Measurements from ENCODE around the gene NOP9.

The NOP9 gene

GRCh38 chr14:24264298-24264697 lies 35.4 kb upstream of the NOP9 start:
- no peak for DNase-seq

- DNase-seq = no peak
Observed at GRCh38 chr14:24266344-24267244, 33.1 kb upstream of the NOP9 start.

GRCh38 chr14:24267516-24267915 lies 32.1 kb upstream of the NOP9 start:
- DNase-seq = no peak

GRCh38 chr14:24268225-24268624 lies 31.4 kb upstream of the NOP9 start:
- DNase-seq = no peak

GRCh38 chr14:24269368-24269767 lies 30.3 kb upstream of the NOP9 start:
- no peak for DNase-seq

- no peak for DNase-seq
Observed at GRCh38 chr14:24269910-24270536, 29.6 kb upstream of the NOP9 start.

GRCh38 chr14:24270537-24271133 lies 29.0 kb upstream of the NOP9 start:
- DNase-seq = no peak

GRCh38 chr14:24271134-24271833 lies 28.4 kb upstream of the NOP9 start, which contains the start of gene RABGGTA:
TSS of gene RABGGTA (minus strand) at chr14:24271597. CDS start at chr14:24271115, 482 bp downstream.
- peak; percentile 90 for DNase-seq

- DNase-seq = no peak
Observed at GRCh38 chr14:24271834-24272263, 27.8 kb upstream of the NOP9 start.

- DNase-seq = no peak
Observed at GRCh38 chr14:24272467-24272866, 27.2 kb upstream of the NOP9 start.

GRCh38 chr14:24273422-24273998 lies 26.1 kb upstream of the NOP9 start:
- DNase-seq = no peak

- DNase-seq = peak; percentile 66
Observed at GRCh38 chr14:24274101-24274543, 25.5 kb upstream of the NOP9 start.

- DNase-seq = no peak
Observed at GRCh38 chr14:24277071-24277470, 22.6 kb upstream of the NOP9 start.

- peak; percentile 49 for DNase-seq
Observed at GRCh38 chr14:24277606-24278321, 21.9 kb upstream of the NOP9 start.

GRCh38 chr14:24278424-24278823 lies 21.2 kb upstream of the NOP9 start:
- DNase-seq = no peak

GRCh38 chr14:24279301-24280186 lies 20.1 kb upstream of the NOP9 start:
- DNase-seq = peak; percentile 75

- DNase-seq = no peak
Observed at GRCh38 chr14:24280797-24281460, 18.7 kb upstream of the NOP9 start.

- DNase-seq = no peak
Observed at GRCh38 chr14:24281636-24282035, 18.0 kb upstream of the NOP9 start.

- DNase-seq = no peak
Observed at GRCh38 chr14:24282736-24283135, 16.9 kb upstream of the NOP9 start.

GRCh38 chr14:24283796-24284460 lies 15.7 kb upstream of the NOP9 start:
- no peak for DNase-seq

Data from stimulated activated CD4-positive, alpha-beta T cell treated with anti-CD3 and anti-CD28 coated beads, Interleukin-15, amount 100 ng/mL, for 24 hours (primary cell).